H1 (cell line): Measurements from ENCODE around the gene C3AR1. TPM values are rescaled to one million over a fixed set of nuclear protein-coding genes. Genes with fewer than 3 reads are reported as not detected.

ENCODE experiments used
- CTCF ChIA-PET: fragments of 300-600 bp; sonication (Branson Sonifier 250); formaldehyde crosslinking; loops from one replicate; lab custom pipeline; 2021; ENCODE audit not compliant: partially characterized antibody; lab: Charles Lee
- POLR2A ChIA-PET: fragments of 300-600 bp; sonication (Branson Sonifier 250); formaldehyde crosslinking; loops from one replicate; lab custom pipeline; 2021; ENCODE audit warnings: inconsistent platforms; ENCODE audit not compliant: partially characterized antibody; lab: Charles Lee
- DNase-seq, 2 experiments: peaks; one replicate each; pipeline versions ENCODE4 v3.0.0 to v3.0.0-alpha.2; 2010 to 2022; ENCODE audit warnings: low spot score in 2 of 2, low read depth in 1 of 2, mixed read lengths in 1 of 2
- FAIRE-seq: peaks from 2 replicates; lab custom pipeline; 2011; peaks lifted over from hg19 to GRCh38; lab: Jason Lieb, UNC
- H2AFZ ChIP-seq: 2 replicates; pipeline ENCODE4 v1.8.1; 2012; ENCODE audit warnings: low read length, inconsistent platforms
- H2AK5ac ChIP-seq: 2 replicates; pipeline ENCODE4 v1.6.1; 2013; ENCODE audit warnings: low read depth, low read length
- H2BK120ac ChIP-seq: replicated peaks from 2 replicates; pipeline ENCODE3; 2013; ENCODE audit warnings: low read depth, low read length, inconsistent platforms
- H2BK12ac ChIP-seq: 2 replicates; pipeline ENCODE4 v1.6.1; 2013; ENCODE audit warnings: low read depth, low read length
- H2BK15ac ChIP-seq: 2 replicates; pipeline ENCODE4 v1.6.1; 2013; ENCODE audit warnings: low read length
- H2BK20ac ChIP-seq: 2 replicates; pipeline ENCODE4 v1.6.1; 2013; ENCODE audit warnings: low read length
- H2BK5ac ChIP-seq: 2 replicates; pipeline ENCODE4 v1.6.1; 2013; ENCODE audit warnings: low read depth, low read length
- H3K14ac ChIP-seq: 2 replicates; pipeline ENCODE4 v1.6.1; 2013; ENCODE audit warnings: inconsistent platforms; ENCODE audit not compliant: insufficient read length
- H3K18ac ChIP-seq: 2 replicates; pipeline ENCODE4 v1.6.1; 2013; ENCODE audit warnings: low read length; ENCODE audit errors: extremely low read depth
- H3K23ac ChIP-seq: 2 replicates; pipeline ENCODE4 v1.6.1; 2013; ENCODE audit warnings: inconsistent platforms; ENCODE audit not compliant: insufficient read length
- H3K23me2 ChIP-seq: 2 replicates; pipeline ENCODE4 v1.6.1; 2013; ENCODE audit warnings: low read depth, low read length
- H3K27ac ChIP-seq: 2 replicates; pipeline ENCODE4 v1.6.1; 2011; ENCODE audit warnings: low read depth, low read length, inconsistent platforms
- H3K27me3 ChIP-seq, 4 experiments: replicated peaks in 1 of 4; 1 replicate in 1 of 4; 2 replicates in 3 of 4; pipeline versions ENCODE4 v1.6.1 to v1.8.1; 2011 to 2013; ENCODE audit warnings: low read length in 3 of 4, mild to moderate bottlenecking in 3 of 4, inconsistent platforms in 2 of 4, mixed read lengths in 2 of 4, moderate library complexity in 1 of 4; ENCODE audit not compliant: control insufficient read depth in 3 of 4, insufficient read depth in 3 of 4; ENCODE audit errors: extremely low read depth in 1 of 4
- H3K36me3 ChIP-seq, 4 experiments: 2 replicates each; pipeline versions ENCODE4 v1.6.1 to v1.8.1; 2011 to 2013; ENCODE audit warnings: mild to moderate bottlenecking in 4 of 4, low read length in 3 of 4, moderate library complexity in 2 of 4, control low read depth in 1 of 4, inconsistent platforms in 1 of 4; ENCODE audit not compliant: insufficient read depth in 4 of 4, control insufficient read depth in 2 of 4
- H3K4ac ChIP-seq: replicated peaks from 2 replicates; pipeline ENCODE3; 2013; ENCODE audit warnings: low read length, low read depth, mixed read lengths, inconsistent platforms; ENCODE audit not compliant: insufficient read length
- H3K4me1 ChIP-seq, 4 experiments: replicated peaks in 1 of 4; 1 replicate in 1 of 4; 2 replicates in 3 of 4; pipeline versions ENCODE4 v1.6.1 to v1.8.1; 2011 to 2013; ENCODE audit warnings: low read length in 3 of 4, inconsistent platforms in 2 of 4, mixed read lengths in 1 of 4; ENCODE audit not compliant: insufficient read depth in 4 of 4, control insufficient read depth in 3 of 4
- H3K4me2 ChIP-seq, 2 experiments: 2 replicates each; pipeline versions ENCODE4 v1.6.1 to v1.8.1; 2011 to 2013; ENCODE audit warnings: low read depth in 2 of 2, low read length in 2 of 2, control low read depth in 1 of 2, inconsistent platforms in 1 of 2, mild to moderate bottlenecking in 1 of 2; ENCODE audit not compliant: insufficient read depth in 1 of 2
- H3K4me3 ChIP-seq, 4 experiments: fragments of 200-600, 300-600 bp in 1 of 4; sonication (generic), shearing (Covaris generic), sonication (Bioruptor Twin) in 1 of 4; 2 replicates each; pipeline versions ENCODE4 v1.5.1 to v1.8.1; 2011 to 2016; ENCODE audit warnings: low read length in 4 of 4, low read depth in 3 of 4, control low read depth in 2 of 4, inconsistent platforms in 2 of 4, mild to moderate bottlenecking in 2 of 4, mixed read lengths in 1 of 4, moderate library complexity in 1 of 4; ENCODE audit not compliant: insufficient read depth in 2 of 4; ENCODE audit errors: extremely low read depth in 1 of 4
- H3K56ac ChIP-seq: replicated peaks from 2 replicates; pipeline ENCODE3; 2013; ENCODE audit warnings: low read depth, mild to moderate bottlenecking, mixed read lengths, low read length, inconsistent platforms; ENCODE audit not compliant: insufficient read length
- H3K79me1 ChIP-seq: 2 replicates; pipeline ENCODE4 v1.6.1; 2013; ENCODE audit warnings: low read depth, low read length, control low read depth
- H3K79me2 ChIP-seq, 2 experiments: 2 replicates each; pipeline versions ENCODE4 v1.6.1 to v1.8.1; 2012 to 2013; ENCODE audit warnings: low read length in 2 of 2, mild to moderate bottlenecking in 2 of 2, inconsistent platforms in 1 of 2; ENCODE audit not compliant: insufficient read depth in 2 of 2, control insufficient read depth in 1 of 2
- H3K9ac ChIP-seq, 4 experiments: replicated peaks in 1 of 4; 1 replicate in 1 of 4; 2 replicates in 3 of 4; pipeline versions ENCODE4 v1.6.1 to v1.8.1; 2011 to 2013; ENCODE audit warnings: low read depth in 3 of 4, low read length in 3 of 4, control low read depth in 2 of 4, mild to moderate bottlenecking in 2 of 4, moderate library complexity in 2 of 4, inconsistent platforms in 1 of 4; ENCODE audit errors: extremely low read depth in 1 of 4
- H3K9me3 ChIP-seq, 2 experiments: 2 replicates each; pipeline versions ENCODE4 v1.6.1 to v1.8.1; 2012 to 2013; ENCODE audit warnings: mild to moderate bottlenecking in 2 of 2, moderate library complexity in 2 of 2, control low read depth in 1 of 2, inconsistent platforms in 1 of 2, low read depth in 1 of 2, low read length in 1 of 2, mixed read lengths in 1 of 2; ENCODE audit not compliant: insufficient read depth in 2 of 2
- H4K20me1 ChIP-seq, 2 experiments: replicated peaks in 1 of 2; 2 replicates each; pipeline versions ENCODE3 to v1.8.1; 2011 to 2013; ENCODE audit warnings: inconsistent platforms in 2 of 2, low read length in 2 of 2, mild to moderate bottlenecking in 1 of 2; ENCODE audit not compliant: insufficient read depth in 2 of 2, control insufficient read depth in 1 of 2
- H4K5ac ChIP-seq: 2 replicates; pipeline ENCODE4 v1.6.1; 2013; ENCODE audit warnings: low read length, low read depth, mixed read lengths, inconsistent platforms; ENCODE audit not compliant: insufficient read length
- H4K8ac ChIP-seq: 2 replicates; pipeline ENCODE4 v1.8.0; 2013; ENCODE audit warnings: mild to moderate bottlenecking, moderate library complexity, low read length, inconsistent platforms; ENCODE audit not compliant: insufficient read depth; ENCODE audit errors: extremely low read depth
- H4K91ac ChIP-seq: replicated peaks from 2 replicates; pipeline ENCODE3; 2013; ENCODE audit warnings: low read length, mixed read lengths, inconsistent platforms; ENCODE audit not compliant: insufficient read length
- BCL11A ChIP-seq, 2 experiments: IDR thresholded peaks; one replicate each; pipeline ENCODE4 v1.6.1; 2011; ENCODE audit warnings: low read depth in 2 of 2, low read length in 2 of 2, mild to moderate bottlenecking in 2 of 2
- JUN ChIP-seq: IDR thresholded peaks from 2 replicates; pipeline ENCODE4 v1.6.1; 2011; ENCODE audit warnings: low read depth, mild to moderate bottlenecking, improper control_type of control experiment, low read length
- MAFK ChIP-seq: IDR thresholded peaks from 2 replicates; pipeline ENCODE4 v1.6.1; 2012; ENCODE audit warnings: low read depth, mild to moderate bottlenecking, improper control_type of control experiment, low read length
- RAD21 ChIP-seq, 2 experiments: IDR thresholded peaks in 1 of 2; conservative IDR thresholded peaks in 1 of 2; 2 replicates each; pipeline ENCODE4 v1.6.1; 2011; ENCODE audit warnings: low read depth in 2 of 2, low read length in 2 of 2, improper control_type of control experiment in 1 of 2, inconsistent platforms in 1 of 2, mild to moderate bottlenecking in 1 of 2, moderate library complexity in 1 of 2
- RBBP5 ChIP-seq: IDR thresholded peaks from 2 replicates; pipeline ENCODE4 v1.7.1; 2012; ENCODE audit warnings: low read depth, mild to moderate bottlenecking, inconsistent platforms, low read length, moderate library complexity, borderline replicate concordance
- TAF1 ChIP-seq: IDR thresholded peaks from 2 replicates; pipeline ENCODE4 v1.6.1; 2011; ENCODE audit warnings: mild to moderate bottlenecking, low read depth, low read length
- WGBS, 2 experiments: shearing (Covaris generic) in 1 of 2; methylation state at CpG; one replicate each; pipeline versions ENCODE4 v1.1.6 to v1.1.7; 2013 to 2015; ENCODE audit warnings: low lambda C conversion rate in 2 of 2, mixed read lengths in 2 of 2, inconsistent platforms in 1 of 2, low coverage in 1 of 2, missing lambda C conversion rate in 1 of 2; ENCODE audit not compliant: insufficient replicate concordance in 2 of 2, insufficient coverage in 1 of 2, insufficient read length in 1 of 2; ENCODE audit errors: extremely low coverage in 1 of 2, missing lambda C conversion rate in 1 of 2; 5-methylcytosine and 5-hydroxymethylcytosine counted together
- polyA plus RNA-seq, 7 experiments: library from polyadenylated mRNA; depleted of rRNA in 3 of 7; stranded (reverse) in 5 of 7; unstranded in 2 of 7; fragments of >200 nt in 5 of 7; fragments of 200-250 nt in 2 of 7; gene quantifications; 1 replicate in 5 of 7; 2 replicates in 1 of 7; 4 replicates in 1 of 7; pipeline versions ENCODE4 v1.2.1 to v1.2.3, GENCODE V29; 2011 to 2013; ENCODE audit warnings: missing spikeins in 2 of 7, mixed read lengths in 2 of 7
- total RNA-seq: library from RNA; stranded (reverse); fragmentation: NEBNext Ultra II Directional; extraction: Animal tissue kit (Norgen Biotek cat#: 25700); gene quantifications from 2 replicates; pipeline ENCODE4 v1.2.1, GENCODE V29; 2021
- TF ChIP-seq, protein P1 (sequence below): IDR thresholded peaks from 2 replicates; pipeline ENCODE4 v1.6.1; 2012; ENCODE audit warnings: inconsistent platforms
- TF ChIP-seq, protein P2 (sequence below): IDR thresholded peaks from 2 replicates; pipeline ENCODE4 v1.6.1; 2012; ENCODE audit warnings: low read length, inconsistent platforms
- TF ChIP-seq, protein P3 (sequence below), 3 experiments: IDR thresholded peaks; 1 replicate in 2 of 3; 2 replicates in 1 of 3; pipeline versions ENCODE4 v1.5.1 to v1.6.1; 2011; ENCODE audit warnings: low read length in 3 of 3, mild to moderate bottlenecking in 3 of 3, inconsistent platforms in 2 of 3, low read depth in 1 of 3, moderate library complexity in 1 of 3; ENCODE audit not compliant: insufficient read depth in 1 of 3; ENCODE audit errors: control extremely low read depth in 1 of 3

The C3AR1 gene
- total and polyA plus RNA-seq, 2 of the 8 experiments (the other 6 are each of a cell fraction or from before 2014, with no cell fraction given): not detected

DNA sequence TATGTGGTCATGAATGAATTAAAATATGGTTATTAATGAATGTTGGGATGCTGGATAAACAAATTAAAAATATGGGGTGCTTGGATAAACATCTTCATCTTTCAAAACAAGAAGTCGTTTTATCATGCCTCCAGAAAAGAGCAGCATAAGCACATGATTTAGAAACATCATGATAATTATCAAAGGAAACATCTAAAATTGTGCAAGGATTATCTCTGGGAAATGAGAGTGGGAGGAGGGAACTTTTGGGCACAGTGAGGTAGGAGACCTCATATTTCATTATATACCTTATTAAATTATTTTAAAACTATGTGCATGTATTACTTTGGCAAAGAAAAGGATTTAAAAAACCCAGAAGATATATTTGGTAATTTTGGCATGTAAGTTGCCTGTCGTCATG is 8.9 kb downstream of the C3AR1 start:
- Histone ChIP-seq H3K4me3 (no peak overlapping the region), H2BK12ac (no peak overlapping the region), H3K4ac (no peak overlapping the region), H3K4me1 (no peaks in the 10 kb centered on the region), H3K27me3 (no peaks in the 10 kb centered on the region), H3K36me3 (peaks cover 0 to 3% (median 0%) of the 10 kb centered on the region in 4 experiments; a peak in 1 of 8 replicates), H3K9ac (no peak overlapping the region), H2BK20ac (no peak overlapping the region), H3K18ac (no peak overlapping the region), H4K20me1 (no peaks in the 10 kb centered on the region), H3K27ac (no peak overlapping the region), H4K8ac (no peak overlapping the region), H3K56ac (no peak overlapping the region), H2AK5ac (no peak overlapping the region), H2AFZ (no peak overlapping the region), H4K5ac (no peak overlapping the region), H3K14ac (no peak overlapping the region), H4K91ac (no peak overlapping the region), H3K79me2 (no peaks in the 10 kb centered on the region), H3K79me1 (no peaks in the 10 kb centered on the region), H2BK120ac (no peak overlapping the region), H3K4me2 (no peak overlapping the region), H3K23me2 (no peaks in the 10 kb centered on the region), H3K23ac (no peak overlapping the region), H2BK15ac (no peak overlapping the region), H2BK5ac (no peak overlapping the region), H3K9me3 (no peaks in the 10 kb centered on the region)
- 95% methylated on average over 2 of the region's 2 CpGs; no CpG with 5 or more reads in 1 of the 2 experiments for WGBS, 2 experiments
- POLR2A ChIA-PET: no interaction called here
- CTCF ChIA-PET: interaction anchor here (1.4 to 4.5 kb wide), 4 partner anchors 11 to 45 kb away, joined by 3 to 30 read pairs (median 6); no protein-coding TSS in a partner anchor
- FAIRE-seq (no peak), DNase-seq (no peak)
- TF ChIP-seq RBBP5 (no peak), MAFK (no peak), JUN (no peak), BCL11A (IDR thresholded peaks at IDR 0.05; ENCODE audit: low read depth in 2 of 2, low read length in 2 of 2) (no peak), RAD21 (IDR thresholded peaks at IDR 0.05 in 1 of 2, conservative IDR thresholded peaks at IDR 0.05 in 1 of 2; ENCODE audit: low read depth in 2 of 2, low read length in 2 of 2) (no peak), TAF1 (no peak)
- TF ChIP-seq, protein P1, sequence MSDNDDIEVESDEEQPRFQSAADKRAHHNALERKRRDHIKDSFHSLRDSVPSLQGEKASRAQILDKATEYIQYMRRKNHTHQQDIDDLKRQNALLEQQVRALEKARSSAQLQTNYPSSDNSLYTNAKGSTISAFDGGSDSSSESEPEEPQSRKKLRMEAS: no peak
- TF ChIP-seq, protein P2, sequence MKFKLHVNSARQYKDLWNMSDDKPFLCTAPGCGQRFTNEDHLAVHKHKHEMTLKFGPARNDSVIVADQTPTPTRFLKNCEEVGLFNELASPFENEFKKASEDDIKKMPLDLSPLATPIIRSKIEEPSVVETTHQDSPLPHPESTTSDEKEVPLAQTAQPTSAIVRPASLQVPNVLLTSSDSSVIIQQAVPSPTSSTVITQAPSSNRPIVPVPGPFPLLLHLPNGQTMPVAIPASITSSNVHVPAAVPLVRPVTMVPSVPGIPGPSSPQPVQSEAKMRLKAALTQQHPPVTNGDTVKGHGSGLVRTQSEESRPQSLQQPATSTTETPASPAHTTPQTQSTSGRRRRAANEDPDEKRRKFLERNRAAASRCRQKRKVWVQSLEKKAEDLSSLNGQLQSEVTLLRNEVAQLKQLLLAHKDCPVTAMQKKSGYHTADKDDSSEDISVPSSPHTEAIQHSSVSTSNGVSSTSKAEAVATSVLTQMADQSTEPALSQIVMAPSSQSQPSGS: no peak
- TF ChIP-seq, protein P3, sequence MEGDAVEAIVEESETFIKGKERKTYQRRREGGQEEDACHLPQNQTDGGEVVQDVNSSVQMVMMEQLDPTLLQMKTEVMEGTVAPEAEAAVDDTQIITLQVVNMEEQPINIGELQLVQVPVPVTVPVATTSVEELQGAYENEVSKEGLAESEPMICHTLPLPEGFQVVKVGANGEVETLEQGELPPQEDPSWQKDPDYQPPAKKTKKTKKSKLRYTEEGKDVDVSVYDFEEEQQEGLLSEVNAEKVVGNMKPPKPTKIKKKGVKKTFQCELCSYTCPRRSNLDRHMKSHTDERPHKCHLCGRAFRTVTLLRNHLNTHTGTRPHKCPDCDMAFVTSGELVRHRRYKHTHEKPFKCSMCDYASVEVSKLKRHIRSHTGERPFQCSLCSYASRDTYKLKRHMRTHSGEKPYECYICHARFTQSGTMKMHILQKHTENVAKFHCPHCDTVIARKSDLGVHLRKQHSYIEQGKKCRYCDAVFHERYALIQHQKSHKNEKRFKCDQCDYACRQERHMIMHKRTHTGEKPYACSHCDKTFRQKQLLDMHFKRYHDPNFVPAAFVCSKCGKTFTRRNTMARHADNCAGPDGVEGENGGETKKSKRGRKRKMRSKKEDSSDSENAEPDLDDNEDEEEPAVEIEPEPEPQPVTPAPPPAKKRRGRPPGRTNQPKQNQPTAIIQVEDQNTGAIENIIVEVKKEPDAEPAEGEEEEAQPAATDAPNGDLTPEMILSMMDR (IDR thresholded peaks at IDR 0.05; ENCODE audit: control extremely low read depth in 1 of 3, insufficient read depth in 1 of 3, low read depth in 1 of 3, low read length in 3 of 3): no peak
